Stimulated activated CD4-positive, alpha-beta T cell treated with anti-CD3 and anti-CD28 coated beads, Interleukin-1b, Interleukin-23, amount 100 ng/mL, for 24 hours (primary cell): Measurements from ENCODE around the gene PLXNA2.

Source experiments
- DNase-seq, 4 experiments: peaks; one replicate each; pipeline ENCODE4 v3.0.0-alpha.2; 2020; ENCODE audit warnings: low read depth in 4 of 4, low spot score in 1 of 4

Gene PLXNA2

GRCh38 chr1:208052926-208053407 lies 191.2 kb downstream of the PLXNA2 start:
- no peak for DNase-seq

- no peak for DNase-seq
Observed at GRCh38 chr1:208052135-208052534, 192.0 kb downstream of the PLXNA2 start.

DNA sequence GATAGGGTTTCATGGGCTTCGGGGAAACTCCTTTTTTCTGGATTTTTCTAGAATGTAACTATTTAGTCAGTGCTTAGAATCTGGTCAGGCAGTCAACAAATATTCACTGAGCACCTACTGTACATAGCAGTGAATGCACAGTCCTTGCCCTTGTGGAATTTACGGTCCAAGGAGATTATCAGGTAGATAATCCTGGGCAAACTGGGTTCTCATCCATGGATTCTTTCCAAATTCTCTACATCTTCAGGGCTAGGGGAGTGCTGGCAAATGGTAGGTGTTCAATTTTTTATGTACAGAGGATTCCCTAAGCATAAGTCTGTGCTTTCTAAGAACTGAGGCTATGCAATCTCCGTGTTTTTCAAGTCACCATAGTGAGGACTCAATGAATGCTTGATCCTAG lies 192.5 kb downstream of the PLXNA2 start:
- DNase-seq: no peak

DNA sequence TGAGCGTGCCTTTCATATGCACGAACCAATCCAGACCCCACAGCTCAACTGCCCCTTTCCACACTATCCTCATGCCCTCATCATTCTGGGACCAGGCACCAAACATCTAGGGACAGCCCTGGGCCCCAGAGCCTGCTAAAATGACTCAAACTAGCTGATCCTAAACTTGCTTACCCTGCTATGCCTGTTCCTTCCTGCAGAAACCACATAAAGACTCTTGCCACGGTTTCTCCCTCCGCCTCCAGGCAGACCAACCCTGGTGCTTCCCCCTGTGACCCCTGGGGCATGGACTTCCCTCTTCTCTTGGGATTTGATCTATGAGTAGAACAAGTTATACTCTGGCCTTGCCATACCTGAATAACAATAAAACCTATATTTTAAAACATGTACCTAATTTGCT lies 195.3 kb downstream of the PLXNA2 start:
- no peak for DNase-seq

DNA sequence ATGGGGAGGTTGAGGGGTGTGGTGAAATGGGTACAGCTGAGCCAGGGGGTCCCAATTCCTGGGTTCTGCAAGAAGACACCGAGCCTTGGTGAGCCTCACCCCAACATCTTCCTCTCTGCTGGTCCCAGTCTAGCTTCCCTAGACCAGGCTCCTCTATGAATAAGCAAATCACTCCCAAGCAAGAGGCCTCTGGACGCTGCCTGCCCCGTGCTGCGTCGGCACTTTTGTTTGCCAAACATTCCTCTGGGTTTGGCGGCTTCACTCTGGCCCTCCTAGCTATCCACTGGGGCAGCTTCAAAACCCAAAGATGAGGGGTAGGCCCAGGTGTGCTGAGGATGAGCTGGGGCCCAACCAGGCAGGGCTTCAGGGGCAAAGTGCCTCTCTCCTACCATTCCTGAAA lies 196.2 kb downstream of the PLXNA2 start:
- DNase-seq: no peak

GRCh38 chr1:208047476-208047934 lies 196.7 kb downstream of the PLXNA2 start:
- DNase-seq: no peak

GRCh38 chr1:208045463-208046260 lies 198.5 kb downstream of the PLXNA2 start:
- no peak for DNase-seq

DNA sequence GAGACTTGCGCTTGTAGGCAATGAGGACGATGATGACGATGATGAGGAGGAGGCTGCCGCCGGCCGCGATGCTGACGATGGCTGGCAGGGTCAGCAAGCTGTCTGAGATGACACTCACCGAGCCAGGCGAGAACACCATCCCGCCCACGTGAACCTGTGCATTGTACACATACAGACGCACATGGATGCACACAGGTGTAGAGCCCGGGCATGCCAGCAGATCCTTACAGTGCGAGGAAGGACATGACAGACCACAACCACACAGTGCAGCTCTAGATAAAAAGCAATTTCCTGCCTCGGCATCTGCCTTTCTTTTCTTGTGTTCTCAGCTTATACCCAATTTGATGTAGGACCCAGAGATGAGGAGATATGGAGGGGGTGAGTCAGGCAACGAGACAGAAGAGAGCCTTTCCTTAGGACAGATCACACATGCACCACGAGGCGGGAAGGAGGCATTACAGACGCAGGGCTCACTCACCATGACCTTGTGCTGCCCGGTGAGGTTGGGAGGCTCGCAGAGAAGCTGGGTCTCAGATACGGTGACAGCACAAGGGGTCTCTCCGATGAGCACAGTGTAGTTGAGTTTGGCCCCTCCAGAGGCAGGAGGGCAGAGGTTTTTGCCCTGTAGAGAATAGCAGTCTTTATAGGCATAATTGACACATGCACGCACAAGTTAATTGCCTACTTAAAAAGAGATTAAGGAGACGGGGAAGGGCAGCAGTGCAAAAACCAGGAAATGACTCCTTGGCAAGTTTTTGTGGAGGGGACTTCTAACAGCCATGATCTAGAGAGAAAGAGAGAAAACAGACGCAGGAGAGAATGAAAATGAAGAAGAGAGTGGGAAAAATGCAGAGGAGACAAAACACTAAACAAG lies 199.4 kb downstream of the PLXNA2 start:
- DNase-seq: no peak

GRCh38 chr1:208043691-208044181 lies 200.4 kb downstream of the PLXNA2 start:
- DNase-seq: no peak

GRCh38 chr1:208042868-208043267 lies 201.3 kb downstream of the PLXNA2 start:
- DNase-seq: no peak

DNA sequence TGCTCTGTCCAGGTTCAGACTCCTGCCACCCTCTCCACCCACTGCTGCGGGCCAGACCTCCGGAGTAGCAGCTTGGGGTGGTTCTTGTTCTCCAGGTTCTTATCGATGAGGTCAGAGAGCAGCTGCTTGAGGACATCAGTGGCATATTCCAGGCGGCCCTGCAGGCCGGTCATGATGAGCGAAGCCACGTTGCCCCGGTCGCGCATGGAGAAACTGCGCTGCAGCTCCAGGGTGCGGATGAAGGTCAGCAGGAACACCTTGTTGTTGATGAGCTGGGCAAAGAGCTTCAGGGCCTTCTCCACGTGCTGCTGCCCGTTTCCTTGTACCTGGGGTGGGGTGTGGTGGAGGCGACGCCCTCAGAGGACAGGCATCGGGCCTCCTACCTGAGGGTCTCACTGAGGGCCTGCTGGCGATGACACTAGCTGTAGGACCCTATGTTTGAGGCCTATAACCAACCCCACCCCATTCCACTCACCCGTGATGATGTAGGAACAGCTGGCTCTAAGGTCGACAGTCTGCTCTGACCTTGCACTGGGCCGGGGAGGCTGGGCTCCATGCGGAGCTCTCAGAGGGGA lies 202.1 kb downstream of the PLXNA2 start:
- no peak for DNase-seq

GRCh38 chr1:208041505-208041904 lies 202.7 kb downstream of the PLXNA2 start:
- DNase-seq: no peak

- DNase-seq: no peak
Observed at GRCh38 chr1:208040821-208041297, 203.3 kb downstream of the PLXNA2 start.

DNA sequence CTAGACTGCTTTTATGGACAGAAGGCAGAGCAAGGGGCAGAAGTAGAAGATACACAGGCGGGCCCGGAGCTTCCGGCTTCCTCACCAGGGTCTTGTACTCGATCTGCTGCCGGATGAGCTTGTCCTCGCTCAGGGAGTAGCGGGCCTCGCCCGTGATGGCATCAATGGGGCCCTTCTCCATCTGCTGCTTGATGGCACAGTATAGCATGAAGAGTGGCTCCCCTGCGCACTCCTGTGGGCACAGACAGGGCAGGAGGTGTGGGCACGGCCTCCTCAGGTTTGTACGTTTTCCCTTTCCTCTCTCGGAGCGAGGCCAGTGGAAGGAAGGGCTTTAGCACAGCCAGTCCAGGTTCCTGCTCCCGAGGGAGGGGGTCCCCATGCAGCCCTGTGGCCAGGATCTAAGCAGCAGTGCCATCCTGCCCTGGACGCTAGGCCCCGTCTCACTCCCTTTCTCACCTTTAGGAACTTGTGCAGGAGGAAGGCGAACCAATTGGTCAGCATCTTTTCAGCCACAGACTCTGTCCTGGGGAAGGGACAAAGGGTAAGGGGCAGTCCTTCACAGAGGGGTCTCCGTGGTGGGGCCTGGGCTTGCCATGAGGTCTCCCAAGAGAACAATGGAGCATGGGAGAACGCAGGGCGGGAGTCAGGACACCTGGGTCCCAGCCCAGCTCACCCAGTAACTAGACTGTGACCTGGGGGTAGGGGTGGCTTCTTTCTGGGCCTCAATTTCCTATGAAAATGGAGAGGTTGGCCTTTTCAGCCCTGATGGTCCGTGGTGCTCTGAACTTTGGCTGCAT lies 204.4 kb downstream of the PLXNA2 start:
- DNase-seq: no peak

- DNase-seq: no peak
Observed at GRCh38 chr1:208038303-208038702, 205.9 kb downstream of the PLXNA2 start.

- no peak for DNase-seq
Observed at GRCh38 chr1:208036918-208037766, 207.0 kb downstream of the PLXNA2 start.

DNA sequence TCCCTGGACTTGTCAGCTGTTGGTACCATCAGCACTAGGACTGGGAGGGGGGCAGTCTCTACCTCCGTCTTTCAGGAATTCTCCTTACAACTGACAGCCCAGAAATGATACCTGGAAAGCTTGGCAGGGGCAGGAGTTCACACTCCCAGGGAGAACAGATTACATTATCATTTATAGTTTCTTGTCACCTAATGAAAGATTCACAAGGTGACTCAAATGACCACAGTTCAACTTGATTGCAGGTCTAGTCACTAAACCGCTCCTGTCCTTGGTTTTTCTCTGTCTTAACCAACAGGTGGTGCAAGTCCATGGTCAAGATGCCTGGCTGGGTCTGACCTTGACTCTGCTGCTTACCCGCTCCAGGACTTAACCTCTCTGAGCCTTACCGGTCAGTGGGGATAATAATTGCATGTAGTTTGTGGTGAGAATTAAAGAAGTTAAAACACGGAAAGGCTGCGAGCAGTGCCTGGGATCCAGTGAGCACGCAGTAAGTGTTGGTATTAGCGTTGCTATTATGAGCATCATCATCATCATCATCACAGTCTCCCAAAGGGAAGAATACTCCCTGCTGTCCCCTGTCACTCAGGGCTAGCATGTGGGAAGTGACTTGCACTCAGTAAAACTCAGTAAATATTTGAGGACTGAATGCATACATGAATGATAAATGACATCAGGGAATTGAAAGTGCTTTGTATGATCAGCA lies 207.9 kb downstream of the PLXNA2 start:
- no peak for DNase-seq

DNA sequence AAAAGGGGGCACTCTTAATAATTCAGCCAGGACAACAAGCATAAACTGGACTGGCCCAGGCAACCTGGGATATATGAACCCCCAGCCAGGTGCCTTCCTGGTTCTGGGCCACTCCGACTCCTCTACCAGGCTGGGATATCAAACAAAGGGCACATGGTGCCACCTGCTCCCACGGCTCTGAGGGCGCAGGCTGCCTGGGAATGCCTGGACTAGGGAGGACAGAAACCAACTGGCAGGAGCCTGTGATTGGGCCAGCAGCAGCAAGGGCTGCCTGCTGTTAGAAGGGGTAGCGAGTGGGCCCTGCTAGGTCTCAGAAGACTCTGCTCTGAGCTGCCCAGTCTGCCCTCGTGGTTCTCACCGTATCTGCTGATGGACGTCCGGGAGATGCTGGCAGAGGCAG lies 210.0 kb downstream of the PLXNA2 start:
- no peak for DNase-seq

DNA sequence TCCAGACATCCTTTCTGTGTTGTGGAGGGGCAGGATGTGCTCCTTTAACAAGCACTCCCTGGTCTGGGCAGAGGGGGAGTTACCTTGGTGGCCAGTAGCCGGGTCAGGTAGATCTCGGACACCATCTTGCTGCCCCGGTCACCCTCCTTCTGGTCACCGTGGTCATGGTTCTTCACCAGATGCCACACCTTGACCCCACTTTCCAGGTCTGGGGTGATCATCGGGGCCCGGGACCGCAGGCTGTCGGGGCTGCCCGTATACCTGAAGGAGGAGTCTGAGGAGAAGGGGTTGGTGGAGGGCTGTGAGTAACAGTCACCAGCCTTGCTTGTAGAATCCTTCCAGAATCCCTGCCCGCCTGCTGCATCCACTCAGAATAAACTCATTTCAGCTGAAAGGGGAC lies 210.9 kb downstream of the PLXNA2 start:
- no peak for DNase-seq
